NCI-H82 treated with DMSO at 0.1 percent for 48 hours (cell line): ENCODE measurements around the gene NEURL2.
"Not testable (repeated sequence)": the region's sequence is repeated elsewhere in the genome, so short reads cannot be mapped to it uniquely, and the experiment has no call there.

Experiments used
- DNase-seq: peaks from one replicate; lab custom pipeline; 2025; ENCODE audit not compliant: unreplicated experiment; lab: John Stamatoyannopoulos, UW

Gene NEURL2

DNA sequence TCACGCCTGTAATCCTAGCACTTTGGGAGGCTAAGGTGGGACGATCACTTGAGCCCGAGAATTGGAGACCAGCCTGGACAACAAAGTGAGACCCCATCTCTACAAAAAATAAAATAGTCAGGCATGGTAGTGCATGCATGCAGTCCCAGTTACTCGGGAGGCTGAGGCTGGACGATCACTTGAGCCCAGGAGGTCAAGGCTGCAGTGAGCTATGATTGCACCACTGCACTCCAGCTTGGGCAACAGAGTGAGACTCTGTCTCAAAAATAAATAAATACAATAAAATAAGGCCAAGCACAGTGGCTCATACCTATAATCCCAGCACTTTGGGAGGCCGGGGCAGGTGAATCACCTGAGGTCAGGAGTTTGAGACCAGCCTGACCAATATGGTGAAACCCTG is 10.3 kb upstream of the NEURL2 start:
- not testable (repeated sequence) for DNase-seq

DNA sequence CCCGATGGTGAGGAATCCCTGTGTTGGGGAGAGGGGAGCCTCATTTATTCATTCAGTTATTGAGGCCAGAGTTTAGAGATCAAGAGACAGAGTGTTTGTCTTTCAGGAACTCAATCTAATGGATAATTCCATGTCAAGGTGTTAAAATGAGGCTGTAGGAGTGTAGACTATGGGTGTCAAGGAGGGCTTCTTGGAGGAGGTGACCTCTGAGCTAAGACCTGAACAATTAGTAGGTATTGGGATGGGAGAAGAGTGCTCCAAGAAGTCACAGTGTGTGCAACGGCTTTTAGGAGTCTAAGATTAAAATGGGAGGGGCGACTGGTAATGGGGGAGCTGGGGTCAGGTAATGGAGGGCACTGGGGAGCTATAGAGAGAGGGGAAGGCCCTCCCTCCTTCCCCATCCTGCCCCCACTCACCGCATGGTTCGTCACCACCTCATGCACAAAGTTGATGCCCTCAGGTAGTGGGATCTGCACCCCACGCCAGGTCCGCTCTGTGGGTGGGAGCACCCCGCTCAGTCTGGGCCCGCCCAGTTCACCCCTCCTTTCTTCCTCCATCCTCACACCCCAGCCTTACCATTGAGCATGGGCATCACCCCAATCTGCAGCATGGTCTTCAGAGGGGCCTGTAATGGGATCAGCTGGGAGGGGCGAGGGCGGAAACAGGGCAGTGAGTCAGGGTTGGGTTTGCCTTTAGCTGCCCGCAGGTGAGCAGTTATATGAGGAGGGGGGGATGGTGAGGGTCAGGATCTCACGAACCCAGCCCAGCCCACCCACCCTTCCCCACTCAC is 8.2 kb upstream of the NEURL2 start:
- no peak for DNase-seq

DNA sequence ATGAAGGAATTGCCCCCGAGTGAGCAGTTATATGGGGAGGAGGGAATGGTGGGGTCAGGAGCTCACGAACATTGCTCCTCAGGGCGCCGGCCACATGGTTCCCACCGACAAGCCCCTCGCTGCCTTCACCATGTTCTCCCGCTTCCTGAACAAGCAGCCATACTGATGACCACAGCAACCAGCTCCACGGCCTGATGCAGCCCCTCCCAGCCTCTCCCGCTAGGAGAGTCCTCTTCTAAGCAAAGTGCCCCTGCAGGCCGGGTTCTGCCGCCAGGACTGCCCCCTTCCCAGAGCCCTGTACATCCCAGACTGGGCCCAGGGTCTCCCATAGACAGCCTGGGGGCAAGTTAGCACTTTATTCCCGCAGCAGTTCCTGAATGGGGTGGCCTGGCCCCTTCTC is 7.3 kb upstream of the NEURL2 start:
- no peak for DNase-seq

DNA sequence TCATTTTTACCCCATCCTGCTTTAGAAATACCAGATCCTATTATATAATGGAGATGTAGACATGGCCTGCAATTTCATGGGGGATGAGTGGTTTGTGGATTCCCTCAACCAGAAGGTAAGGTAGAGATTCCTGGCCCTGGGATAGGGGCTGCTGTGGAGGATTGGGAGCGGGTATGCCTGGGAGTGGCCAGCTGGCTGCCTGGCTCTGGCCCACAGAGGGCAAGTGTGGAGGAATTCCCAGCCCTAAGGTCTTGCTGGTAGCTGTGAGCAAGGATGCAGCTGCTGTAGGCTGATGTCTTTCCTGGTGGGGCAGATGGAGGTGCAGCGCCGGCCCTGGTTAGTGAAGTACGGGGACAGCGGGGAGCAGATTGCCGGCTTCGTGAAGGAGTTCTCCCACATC is 6.7 kb upstream of the NEURL2 start:
- DNase-seq, result no peak

DNA sequence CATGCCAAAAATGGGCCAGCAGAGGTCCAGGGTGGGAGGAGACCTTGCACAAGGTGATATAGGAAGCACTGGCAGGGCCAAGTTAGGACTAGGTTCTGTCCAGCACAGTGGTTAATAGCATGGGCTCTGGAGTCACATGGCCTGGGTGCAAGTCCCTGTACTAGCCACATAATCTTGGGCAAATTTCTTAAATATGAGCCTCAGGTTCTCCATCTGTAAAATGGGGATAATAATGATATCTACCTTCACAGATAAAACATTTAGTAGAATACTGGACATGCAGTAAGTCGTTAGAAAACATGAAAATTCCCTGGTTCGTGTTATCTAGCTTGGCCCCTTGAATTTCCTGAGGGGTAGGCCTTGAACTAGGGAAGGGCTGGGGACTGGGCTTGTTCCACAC is 6.3 kb upstream of the NEURL2 start:
- no peak for DNase-seq

DNA sequence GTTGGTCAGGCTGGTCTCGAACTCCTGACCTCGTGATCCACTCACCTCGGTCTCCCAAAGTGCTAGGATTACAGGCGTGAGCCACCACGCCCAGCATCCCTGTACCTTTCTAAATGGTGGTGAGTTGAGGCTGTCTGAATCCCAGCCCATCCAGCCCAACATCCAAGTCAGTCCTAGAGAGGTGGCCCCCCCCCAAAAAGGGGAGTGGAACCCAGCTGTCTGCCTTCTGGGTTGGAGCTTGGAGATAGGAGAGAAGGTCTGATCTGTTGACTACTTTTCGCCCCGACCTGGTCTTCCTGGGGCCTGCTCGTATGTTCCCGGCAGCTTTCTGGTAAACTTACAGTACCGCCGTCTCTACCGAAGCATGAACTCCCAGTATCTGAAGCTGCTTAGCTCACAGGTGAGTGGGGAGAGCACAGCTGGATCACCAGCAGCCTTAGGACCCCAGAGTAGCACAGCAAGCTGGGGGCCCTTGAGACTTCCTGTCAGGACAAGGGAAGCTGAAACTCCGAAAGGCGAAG is 5.7 kb upstream of the NEURL2 start:
- no peak for DNase-seq

DNA sequence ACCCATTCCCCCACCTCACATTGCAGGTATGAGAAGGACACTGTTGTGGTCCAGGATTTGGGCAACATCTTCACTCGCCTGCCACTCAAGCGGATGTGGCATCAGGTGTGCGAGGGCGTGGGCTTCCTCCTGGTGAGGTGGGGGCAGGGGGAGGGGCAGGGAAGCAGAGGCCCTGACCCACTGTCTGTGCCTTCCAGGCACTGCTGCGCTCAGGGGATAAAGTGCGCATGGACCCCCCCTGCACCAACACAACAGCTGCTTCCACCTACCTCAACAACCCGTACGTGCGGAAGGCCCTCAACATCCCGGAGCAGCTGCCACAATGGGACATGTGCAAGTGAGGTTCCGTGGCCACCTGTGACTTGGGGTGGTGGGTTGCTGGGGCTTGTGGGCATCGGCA is 3.8 kb upstream of the NEURL2 start:
- DNase-seq, result no peak

DNA sequence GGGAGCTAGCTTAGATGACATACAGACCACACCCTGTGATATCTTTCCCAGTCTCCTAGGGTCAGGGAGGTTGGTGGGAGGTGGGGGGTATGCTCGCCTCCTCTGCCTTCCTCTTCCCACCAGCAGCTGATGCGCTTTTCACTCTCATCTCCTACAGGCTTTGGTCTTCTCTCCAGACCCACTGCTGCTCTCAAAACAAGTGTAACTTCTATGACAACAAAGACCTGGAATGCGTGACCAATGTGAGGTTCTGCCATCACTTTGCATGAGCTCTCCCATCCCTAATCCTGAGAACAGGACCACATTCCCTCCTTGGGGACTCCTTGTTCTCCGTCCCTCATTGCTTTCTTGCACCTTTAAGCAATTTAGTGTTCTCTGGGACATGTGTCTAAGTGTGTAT is 2.8 kb upstream of the NEURL2 start:
- DNase-seq, result no peak

DNA sequence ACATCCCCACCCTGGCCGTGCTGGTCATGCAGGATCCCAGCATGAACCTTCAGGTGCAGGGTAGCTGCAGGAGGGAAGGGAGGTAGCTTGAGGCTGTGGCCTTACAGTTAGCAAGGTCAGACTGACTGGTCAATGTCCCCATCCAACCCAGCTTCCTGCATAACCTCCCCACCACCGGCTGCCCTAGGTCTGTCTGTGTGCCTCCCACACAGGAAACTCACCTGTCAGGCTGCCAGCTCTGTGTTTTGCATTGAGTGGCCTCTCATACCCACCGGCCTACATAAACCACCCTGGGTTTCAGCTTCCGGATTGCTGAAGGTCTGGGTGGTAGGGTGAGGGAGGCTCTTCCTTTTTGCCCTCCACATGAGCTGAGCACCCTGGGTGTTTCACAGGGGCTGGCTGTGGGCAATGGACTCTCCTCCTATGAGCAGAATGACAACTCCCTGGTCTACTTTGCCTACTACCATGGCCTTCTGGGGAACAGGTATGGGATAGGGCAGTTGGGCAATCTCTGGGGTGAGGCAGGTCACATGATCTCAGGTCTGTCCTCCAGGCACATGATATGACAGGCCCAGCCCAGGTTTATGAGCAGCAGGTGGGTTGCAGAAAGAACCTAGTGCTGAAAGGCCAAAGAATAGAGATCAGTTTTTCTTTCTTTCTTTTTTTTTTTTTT is 2.0 kb upstream of the NEURL2 start:
- no peak for DNase-seq

DNA sequence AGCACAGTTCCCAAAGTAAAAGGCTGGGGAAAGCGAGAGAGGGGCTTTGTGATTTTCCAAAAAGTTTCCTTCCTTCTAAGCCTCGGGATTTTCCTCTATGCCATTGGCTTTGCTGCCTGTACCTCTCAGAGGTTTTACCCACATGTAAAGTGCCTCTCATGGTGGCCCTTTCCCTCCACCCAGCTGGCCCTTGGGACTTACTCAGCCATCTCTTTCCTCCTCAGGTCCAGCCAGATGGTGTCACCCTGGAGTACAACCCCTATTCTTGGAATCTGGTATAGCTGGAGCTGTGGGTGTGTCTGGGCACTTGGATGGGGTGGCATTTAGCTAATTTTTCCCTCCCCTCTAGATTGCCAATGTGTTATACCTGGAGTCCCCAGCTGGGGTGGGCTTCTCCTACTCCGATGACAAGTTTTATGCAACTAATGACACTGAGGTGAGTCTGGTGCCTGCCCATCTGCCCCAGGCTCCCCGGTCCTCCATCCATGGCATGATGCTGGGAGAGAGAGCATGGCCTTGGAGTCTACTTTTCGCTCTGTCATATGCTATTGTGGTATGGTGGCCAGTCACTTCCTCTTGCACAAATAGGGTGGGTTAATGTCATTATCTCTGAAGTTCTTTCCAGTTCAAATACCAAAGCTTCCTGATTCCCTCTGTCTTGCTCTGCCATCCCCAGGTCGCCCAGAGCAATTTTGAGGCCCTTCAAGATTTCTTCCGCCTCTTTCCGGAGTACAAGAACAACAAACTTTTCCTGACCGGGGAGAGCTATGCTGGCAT is 1.2 kb upstream of the NEURL2 start:
- no peak for DNase-seq

DNA sequence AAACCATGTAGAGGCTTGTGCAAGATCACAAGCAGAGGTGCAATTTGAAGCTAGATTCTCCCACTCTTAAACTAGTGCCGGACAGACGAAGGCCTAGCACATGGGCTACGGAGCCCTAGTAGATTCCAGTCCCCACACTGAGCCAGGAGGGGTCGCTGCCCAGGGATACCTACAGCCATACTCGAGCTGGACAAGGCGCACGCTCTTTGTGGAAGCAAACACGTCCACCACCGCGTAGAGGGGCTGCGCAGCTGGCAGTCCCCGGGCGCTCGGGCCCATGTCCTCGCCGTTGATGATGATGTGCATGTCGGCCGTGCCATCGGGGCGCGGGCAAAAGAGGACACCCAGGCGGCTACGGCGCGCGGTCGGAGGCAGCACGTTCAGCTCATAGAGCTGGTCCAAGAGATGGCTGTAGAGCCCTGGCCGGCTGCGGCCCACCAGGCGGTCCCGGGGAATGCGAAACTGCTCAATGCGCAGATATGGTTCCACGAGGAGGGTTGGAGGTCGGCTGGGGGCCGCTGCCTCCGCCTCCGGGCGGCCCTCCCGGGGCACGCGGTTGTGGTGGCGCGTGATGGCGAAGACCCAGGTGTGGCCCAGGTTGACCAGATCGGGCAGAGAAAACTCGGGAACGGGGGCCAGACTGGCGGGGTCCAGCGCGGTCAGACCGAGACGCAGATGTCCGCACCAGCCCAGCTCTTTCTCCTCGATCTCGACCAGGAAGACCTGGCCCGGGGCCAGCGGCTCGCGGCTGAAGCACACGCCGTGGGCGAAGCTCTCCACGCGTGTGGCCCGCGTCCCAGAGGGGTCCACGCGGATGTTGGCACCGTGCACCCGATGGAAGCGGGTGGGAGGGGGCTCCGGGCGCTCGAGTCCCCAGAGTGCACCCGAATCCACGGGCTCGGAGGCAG is 677 bp downstream of the NEURL2 start:
- peak; percentile 82 for DNase-seq

DNA sequence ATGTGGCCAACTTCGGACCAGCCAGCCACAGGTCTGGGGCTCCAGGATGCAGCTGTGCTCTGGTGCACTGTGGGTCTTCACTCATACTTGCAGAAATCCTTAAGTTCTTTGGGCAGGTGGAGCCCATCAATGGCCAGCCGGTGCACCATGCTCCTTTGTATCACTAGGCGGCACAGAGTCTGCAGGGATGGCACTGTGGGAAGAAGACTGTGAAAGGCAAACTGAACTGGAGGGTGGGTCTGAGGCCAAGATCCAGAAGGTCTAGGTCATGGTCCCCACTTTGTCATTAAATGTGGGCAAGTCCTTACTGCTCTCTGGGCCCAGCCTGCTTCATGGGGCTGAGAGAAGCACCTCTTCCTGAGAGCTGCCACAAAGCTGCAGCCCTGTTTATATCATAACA is 2.3 kb downstream of the NEURL2 start:
- no peak for DNase-seq

DNA sequence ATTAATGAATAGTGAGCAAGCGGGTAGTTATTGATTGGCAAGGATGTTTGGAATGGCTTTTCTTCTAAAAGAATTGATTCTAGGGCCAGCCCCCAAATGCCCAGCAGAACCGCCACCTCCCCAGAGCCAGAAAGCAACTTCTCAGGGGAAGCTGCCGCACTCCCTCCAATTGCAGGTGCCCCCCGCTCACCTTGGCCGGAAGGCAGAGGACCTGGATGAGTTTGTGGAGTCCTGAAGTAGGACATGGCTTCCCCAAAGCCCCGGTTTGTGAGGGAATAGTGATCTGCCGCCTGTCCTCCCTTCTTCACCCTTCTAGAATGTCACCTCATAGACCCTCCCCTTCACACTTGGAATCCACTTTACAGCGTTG is 3.7 kb downstream of the NEURL2 start, which contains the start of gene SPATA25:
TSS of gene SPATA25 (minus strand) at position 277 of the 370 bp plus-strand sequence. CDS start at position 245, 32 bp downstream.
- DNase-seq, result no peak

DNA sequence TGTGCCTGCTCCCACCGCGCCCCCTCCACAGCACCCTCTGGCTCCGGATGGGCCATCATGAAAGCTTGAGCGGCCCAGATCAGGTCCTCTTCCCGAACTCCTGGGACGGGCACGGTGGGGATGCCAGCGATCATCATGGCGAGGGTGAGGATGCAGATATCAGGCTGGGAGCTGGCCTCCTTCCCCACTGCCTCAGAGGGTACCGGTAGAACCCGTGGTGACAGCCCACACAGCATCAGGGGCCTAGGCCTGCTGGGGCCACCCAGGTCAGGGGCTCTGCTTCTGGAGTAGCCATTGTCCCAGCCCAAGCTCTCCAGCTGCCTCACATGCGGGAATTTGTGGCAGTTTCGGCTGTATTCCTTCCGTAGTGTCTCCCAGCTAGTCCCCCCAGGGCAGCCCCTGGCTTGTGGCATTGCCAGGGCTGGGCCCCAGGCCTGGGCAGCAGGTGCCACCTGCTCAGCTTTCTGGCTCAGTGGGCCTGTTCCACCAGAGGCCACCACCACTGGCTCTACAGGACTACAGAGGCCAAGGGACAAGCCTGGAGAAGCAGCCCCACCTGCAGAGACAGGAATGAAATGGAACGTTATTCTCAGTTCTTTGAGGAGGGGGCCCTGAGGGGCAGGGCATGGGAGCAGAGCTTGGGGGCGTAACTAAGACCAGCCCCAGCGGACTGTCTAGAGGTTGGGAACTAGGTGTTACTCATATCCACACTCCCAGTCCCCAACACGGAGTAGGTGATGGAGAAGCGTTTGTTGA is 4.2 kb downstream of the NEURL2 start:
- DNase-seq, result no peak

DNA sequence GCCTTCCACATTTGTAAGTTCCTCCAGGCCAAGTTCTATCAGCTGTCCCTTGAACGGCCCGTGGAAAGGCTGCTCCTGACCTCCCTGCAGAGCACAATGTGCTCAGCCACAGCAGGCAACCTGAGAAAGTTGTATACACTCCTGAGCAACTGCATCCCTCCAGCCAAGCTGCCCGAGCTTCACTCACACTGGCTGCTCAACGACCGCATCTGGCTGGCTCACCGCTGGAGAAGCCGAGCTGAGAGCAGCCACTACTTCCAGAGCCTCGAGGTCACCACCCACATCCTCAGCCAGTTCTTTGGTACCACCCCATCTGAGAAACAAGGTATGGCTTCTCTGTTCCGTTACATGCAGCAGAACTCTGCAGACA is 7.9 kb downstream of the NEURL2 start:
- DNase-seq, result no peak

DNA sequence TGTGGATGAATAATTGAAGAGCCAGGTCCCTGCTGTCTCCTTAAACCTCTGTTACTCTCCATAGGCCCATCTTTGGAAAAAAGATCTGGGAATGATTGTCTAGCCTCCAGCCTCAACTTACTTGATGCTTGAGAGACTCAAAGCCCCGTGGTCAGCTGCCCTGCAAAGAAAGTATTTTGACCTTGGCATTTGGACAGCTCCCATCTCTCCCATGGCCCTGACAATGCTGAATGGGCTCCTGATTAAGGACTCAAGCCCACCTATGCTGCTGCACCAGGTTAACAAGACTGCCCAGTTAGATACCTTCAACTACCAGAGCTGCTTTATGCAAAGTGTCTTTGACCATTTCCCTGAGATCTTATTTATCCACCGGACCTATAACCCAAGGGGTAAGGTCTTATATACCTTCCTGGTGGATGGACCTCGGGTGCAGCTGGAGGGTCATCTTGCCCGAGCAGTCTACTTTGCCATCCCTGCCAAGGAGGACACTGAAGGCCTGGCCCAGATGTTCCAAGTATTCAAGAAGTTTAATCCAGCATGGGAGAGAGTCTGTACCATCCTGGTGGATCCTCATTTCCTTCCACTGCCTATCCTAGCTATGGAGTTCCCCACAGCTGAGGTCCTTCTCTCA is 8.4 kb downstream of the NEURL2 start:
- no peak for DNase-seq

DNA sequence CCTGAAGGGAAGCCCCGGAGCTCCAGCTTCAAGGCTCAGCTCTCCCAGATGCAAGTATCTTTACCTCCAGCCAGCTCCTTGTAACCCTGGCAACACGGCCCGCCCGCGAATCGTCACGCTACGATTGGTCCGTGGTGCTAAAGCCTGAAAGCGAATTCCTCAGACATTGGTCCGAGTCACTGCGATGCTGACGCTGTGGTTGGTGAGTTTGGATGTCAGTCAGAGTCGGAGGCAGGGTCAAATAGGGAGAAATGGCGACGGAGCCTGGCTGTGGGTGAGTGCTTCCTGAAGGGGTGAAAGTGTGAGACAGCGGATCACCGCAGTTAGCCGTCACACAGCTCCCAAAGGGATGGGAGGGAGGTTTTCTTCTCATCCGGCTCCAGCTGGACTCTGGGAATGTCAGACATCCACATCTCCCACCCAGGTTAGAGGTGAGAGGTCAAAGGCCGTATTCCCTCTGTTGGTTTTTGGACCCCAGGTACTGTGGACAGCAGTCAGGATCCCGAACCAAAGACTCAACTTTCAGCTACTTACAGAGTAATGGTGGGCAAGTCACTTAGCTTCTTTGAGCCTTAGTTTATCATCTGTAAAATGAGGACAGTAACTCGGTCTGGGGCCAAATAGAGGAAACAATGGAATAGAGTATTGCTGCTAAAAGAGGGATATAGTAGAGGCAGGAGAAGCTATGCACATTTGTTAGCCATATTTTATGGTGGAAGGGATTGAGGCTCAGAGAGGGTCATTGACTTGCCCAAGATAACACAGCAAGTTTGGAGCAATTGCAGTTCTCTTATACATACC is 9.8 kb downstream of the NEURL2 start, which contains the start of gene ZSWIM1:
TSS of gene ZSWIM1 (plus strand) at position 240 of the 801 bp plus-strand sequence. CDS start 1,366 bp downstream, outside the sequence.
- DNase-seq, result peak; percentile 98

DNA sequence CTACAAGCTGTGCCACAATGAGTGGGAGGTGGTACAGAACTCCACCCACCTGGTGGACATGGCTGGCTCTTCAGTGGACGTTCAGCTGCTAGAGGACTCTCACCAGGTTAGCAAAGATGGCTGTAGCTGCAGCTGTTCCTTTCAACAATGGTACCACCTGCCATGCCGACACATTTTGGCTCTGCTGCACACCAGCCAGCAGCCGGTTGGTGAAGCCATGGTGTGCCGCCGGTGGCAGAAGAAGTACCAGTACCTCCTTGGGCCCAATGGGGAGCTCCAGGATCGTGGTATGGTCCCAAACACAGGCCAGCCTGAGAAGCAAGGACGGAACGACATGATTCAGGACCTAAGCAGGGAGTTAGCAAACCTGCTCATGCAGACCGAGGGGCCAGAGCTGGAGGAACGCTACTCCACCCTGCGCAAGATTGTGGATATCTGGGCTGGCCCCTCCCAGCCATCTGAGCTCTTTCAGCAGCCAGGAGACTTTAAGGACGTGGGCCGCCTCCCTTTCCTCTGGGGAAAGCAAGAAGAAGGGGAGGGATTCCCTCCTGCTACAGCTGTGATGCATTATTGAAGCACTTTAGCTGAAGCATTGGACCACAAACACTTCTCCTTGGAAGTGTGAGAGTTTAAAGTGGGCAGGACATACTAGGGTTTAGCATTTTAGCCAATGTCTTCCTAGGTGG is 12.8 kb downstream of the NEURL2 start:
- peak; percentile 28 for DNase-seq
